ENCODE measurements around the gene ABI3BP. TPM values are rescaled to one million over a fixed set of nuclear protein-coding genes. Genes with fewer than 3 reads are reported as not detected.
"Not testable (repeated sequence)": the region's sequence is repeated elsewhere in the genome, so short reads cannot be mapped to it uniquely, and the experiment has no call there.

The ABI3BP gene, protein sequence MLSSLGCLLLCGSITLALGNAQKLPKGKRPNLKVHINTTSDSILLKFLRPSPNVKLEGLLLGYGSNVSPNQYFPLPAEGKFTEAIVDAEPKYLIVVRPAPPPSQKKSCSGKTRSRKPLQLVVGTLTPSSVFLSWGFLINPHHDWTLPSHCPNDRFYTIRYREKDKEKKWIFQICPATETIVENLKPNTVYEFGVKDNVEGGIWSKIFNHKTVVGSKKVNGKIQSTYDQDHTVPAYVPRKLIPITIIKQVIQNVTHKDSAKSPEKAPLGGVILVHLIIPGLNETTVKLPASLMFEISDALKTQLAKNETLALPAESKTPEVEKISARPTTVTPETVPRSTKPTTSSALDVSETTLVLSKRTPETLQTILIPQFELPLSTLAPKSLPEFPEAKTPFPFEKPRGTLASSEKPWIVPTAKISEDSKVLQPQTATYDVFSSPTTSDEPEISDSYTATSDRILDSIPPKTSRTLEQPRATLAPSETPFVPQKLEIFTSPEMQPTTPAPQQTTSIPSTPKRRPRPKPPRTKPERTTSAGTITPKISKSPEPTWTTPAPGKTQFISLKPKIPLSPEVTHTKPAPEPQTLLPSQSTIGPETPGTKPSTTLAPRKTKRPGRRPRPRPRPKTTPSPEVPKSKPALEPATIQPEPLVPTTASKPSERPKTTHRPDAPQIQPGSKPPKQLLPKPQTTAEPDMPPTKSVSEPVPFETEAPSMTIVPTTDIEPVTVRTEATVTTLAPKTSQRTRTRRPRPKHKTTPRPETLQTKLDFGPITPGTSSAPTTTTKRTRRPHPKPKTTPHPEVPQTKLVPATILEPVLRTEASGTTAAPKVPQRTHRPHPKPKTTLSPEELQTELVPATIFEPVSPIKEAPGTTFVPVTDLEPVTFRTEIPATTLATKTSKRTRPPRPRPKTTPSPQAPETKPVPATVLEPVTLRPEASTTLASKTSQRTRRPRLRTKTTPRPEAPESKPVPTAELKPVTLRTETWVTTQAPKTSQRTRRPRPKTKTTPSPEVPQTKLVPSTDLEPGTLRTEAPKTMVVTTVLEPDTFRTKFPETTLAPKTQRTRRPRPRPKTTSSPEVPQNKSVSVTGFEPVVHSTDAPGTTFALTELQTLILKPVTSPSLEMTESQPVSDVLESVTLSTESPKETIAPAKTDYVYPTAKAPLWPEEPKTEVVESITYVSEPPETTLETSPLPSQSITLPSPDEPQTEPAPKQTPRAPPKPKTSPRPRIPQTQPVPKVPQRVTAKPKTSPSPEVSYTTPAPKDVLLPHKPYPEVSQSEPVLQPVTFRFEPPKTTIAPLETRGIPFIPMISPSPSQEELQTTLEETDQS (N-terminal part only)
- total RNA-seq: 26.2 TPM
- long read RNA-seq, full-length matches to known transcripts: 1 of 11 reads
- long read RNA-seq, partial matches to known transcripts: 3 of 11 reads
- long read RNA-seq, other reads (novel, unspliced or antisense): 7 of 11 reads

DNA sequence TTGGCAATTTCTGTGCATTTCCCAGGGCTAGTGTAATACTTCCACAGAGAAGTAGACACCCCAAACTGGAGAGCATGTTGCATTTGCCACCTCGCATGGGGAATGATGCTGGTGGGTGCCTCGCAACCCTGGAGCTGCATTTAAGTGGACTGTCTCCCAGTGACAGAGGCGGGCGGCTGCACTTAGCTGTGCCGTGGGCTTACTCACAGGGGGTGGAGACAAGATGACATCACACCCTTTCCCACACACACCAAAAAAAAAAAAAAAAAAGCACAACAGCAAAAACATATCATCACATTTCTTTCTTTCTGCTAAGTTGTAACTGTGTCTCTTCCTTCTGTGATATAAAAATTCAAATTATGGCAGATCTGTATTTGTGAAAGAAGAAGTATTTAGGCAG is at the start of gene ABI3BP:
TSS of gene ABI3BP (minus strand) at position 113 of the 400 bp plus-strand sequence. CDS start at position 76, 37 bp downstream.
- DNase-seq (ENCODE audit: low spot score): no peak
- intact Hi-C loops (cut with DNase I): no loop called here

- no peak for DNase-seq (ENCODE audit: low spot score)
- intact Hi-C loops (cut with DNase I): no loop called here
These were observed 46.1 kb upstream of the ABI3BP start for GRCh38 chr3:101039285-101039684.

DNA sequence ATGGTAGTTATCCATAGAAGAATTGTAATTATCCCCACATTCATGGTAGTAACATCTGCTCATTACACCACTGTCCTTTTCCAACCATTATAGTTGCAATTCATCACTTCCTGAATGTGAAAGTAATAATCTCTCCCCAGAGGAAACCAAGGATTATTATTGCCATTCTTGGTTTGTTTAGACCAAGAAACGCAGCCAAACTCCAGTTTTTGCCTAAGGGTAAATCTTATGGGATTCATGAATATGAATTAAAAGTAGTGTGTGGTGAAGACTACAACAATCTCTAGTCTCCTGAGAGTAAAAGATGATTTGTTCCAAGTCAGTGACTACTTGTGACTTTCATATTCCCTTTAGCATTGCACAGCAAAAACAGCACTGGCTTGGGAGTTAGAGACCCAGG is 45.7 kb upstream of the ABI3BP start:
- intact Hi-C loops (cut with DNase I): no loop called here

DNA sequence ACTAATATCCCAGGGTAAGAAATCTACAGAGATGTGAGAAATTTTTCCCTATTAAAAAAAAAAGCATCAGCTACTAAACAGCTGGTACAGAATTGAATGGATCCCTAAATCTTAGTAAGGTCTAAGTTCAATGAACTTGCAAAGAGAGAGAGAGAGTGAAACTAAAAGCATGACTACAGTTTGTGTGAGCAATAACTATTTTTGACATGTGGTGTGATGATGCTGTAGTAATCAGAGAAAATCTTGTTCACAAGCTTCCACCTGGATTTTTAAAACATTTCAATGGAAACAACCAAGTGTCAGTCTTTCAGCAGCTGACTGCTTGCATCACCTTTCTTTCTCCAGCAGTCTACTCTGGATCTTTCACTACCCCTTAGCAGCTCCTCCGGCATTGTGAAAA is 45.2 kb upstream of the ABI3BP start:
- intact Hi-C loops (cut with DNase I): no loop called here
- DNase-seq (ENCODE audit: low spot score): no peak

More for the DNA sequence above, 45.7 kb upstream of the ABI3BP start:
- DNase-seq (ENCODE audit: low spot score): no peak

DNA sequence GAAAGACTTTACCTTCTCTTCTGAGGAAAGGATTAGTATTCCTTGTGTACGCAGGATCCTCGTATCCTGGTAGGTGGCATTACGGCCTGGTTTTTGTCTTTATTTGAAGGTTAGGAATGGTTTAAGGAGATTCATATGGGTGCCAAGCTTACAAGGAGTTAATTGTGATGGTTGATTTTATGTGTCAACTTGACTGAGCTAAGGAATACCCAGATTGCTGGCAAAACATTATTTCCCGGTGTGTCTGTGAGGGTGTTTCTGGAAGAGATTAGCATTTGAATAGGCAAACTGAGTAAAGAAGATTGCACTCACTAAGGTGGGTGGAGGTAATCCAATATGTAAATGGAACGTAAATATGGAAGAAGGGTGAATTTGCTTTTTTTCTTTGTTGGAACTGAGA is 44.4 kb upstream of the ABI3BP start:
- intact Hi-C loops (cut with DNase I): no loop called here
- no peak for DNase-seq (ENCODE audit: low spot score)

GRCh38 chr3:101036676-101037075 is 43.5 kb upstream of the ABI3BP start:
- intact Hi-C loops (cut with DNase I): no loop called here

DNA sequence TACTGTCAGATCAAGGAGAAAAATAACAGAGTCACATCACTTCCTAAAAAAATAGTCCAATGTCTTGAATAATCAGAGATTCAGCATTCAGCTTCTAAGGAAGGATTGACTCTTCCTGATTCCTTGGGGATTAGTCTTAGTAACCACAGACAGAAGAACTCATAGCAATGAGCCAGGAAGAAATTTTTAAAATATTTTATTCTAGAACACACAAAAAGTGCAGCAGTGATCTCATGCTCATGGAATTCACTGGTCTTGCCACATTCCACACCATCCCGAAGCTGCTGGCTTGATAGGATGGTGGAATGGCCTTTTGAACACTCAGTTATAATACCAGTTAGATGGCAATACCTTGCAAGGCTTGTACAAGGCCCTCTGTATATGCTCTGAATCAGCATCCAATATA is 43.0 kb upstream of the ABI3BP start:
- no peak for DNase-seq (ENCODE audit: low spot score)
- intact Hi-C loops (cut with DNase I): no loop called here

More at GRCh38 chr3:101036676-101037075, 43.5 kb upstream of the ABI3BP start:
- DNase-seq (ENCODE audit: low spot score): no peak

DNA sequence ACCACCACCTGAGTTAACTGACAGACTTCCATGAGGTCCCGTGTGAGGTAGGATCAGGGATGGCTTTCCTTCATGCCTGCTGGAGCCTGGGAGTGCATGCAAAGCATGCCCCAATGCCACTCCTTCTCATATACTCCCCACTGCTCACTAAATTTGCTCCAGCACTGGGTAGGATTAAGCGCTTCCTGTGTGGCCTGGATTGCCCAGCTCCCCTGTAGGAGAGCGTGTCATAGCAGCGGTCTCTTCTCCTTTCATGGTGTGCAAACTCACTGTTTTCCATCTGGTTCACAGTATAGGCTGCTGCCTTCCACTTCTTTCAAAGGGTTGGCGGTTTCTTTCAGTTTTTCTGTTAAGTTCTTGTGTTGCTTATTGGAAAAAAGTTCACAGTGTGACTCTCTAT is 34.1 kb upstream of the ABI3BP start:
- intact Hi-C loops (cut with DNase I): no loop called here
- DNase-seq (ENCODE audit: low spot score): no peak

- intact Hi-C loops (cut with DNase I): no loop called here
- DNase-seq (ENCODE audit: low spot score): no peak
These were observed 33.7 kb upstream of the ABI3BP start for GRCh38 chr3:101026881-101027280.

GRCh38 chr3:101026244-101026643 is 33.0 kb upstream of the ABI3BP start:
- DNase-seq (ENCODE audit: low spot score): no peak
- intact Hi-C loops (cut with DNase I): no loop called here

DNA sequence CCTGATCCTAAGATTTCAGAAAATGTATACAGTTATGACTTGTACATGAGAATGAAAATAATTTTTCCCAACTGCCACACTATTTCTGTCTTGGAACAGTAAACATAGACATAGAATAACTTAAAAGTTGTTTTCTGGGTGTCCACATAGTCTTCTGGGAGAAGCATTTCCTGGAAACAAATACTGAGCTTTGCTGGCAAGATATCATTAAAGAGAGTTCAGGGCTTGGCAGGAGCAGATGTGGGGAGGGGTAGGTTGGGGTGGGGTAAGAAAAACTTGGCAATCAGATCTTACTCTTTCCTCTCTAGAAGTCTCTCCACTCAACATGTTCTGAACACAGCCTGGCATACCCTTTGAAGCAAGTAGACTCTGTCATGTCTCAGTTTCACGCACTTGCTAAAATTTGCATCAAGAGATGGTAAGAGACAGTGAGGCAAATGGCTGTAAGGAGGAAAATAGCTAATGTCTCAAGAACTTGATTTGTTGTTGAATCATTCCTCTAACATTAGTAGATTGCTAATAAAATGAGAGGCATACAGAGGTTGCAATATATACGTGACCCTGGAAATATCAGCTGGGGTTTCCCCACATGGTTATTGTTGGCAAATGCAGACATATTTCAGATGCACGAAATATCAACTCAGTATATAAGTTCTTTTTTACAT is 27.3 kb upstream of the ABI3BP start:
- intact Hi-C loops (cut with DNase I): no loop called here
- no peak for DNase-seq (ENCODE audit: low spot score)

DNA sequence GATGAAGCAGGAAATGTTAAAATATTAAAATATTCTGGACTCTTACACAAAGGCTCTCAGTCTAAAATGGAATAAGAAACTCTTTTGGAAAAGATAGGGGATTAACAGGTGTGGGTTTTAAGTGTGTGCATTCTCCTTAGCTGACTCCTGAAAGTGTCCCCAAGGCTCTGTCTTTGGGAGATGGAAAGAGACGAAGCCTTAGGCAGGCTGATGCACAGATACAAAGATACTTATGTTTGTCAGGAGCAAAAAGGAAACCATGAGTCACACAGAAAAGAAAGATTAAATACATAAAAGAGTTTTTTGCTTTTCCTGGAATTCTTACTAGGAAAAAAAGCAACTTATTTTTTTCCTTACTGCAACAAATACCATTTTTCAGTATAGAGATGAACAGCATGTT is 23.8 kb upstream of the ABI3BP start:
- DNase-seq (ENCODE audit: low spot score): no peak
- intact Hi-C loops (cut with DNase I): no loop called here

DNA sequence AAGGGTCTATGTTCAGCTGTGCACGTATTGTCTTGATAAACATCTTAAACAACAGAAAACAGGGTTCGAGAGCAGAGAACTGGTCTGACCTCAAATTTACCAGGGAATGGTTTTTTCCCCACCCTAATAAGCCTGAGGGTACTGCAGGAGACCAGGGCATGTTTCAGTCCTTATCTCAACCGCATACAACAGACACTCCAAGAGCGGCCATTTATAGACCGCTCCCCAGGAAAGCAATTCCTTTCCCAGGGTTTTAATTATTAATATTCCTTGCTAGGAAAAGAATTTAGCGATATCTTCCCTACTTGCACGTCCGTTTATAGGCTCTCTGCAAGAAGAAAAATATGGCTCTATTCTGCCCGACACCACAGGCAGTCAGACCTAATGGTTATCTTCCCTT is 19.1 kb upstream of the ABI3BP start:
- intact Hi-C loops (cut with DNase I); DNase-seq (ENCODE audit: low spot score): not testable (repeated sequence)

- intact Hi-C loops (cut with DNase I): no loop called here
- no peak for DNase-seq (ENCODE audit: low spot score)
These were observed 17.9 kb upstream of the ABI3BP start for GRCh38 chr3:101011136-101011535.

GRCh38 chr3:101010296-101010695 is 17.1 kb upstream of the ABI3BP start:
- DNase-seq (ENCODE audit: low spot score): no peak
- intact Hi-C loops (cut with DNase I): no loop called here

- no peak for DNase-seq (ENCODE audit: low spot score)
- intact Hi-C loops (cut with DNase I): no loop called here
These were observed 16.2 kb upstream of the ABI3BP start for GRCh38 chr3:101009386-101009785.

DNA sequence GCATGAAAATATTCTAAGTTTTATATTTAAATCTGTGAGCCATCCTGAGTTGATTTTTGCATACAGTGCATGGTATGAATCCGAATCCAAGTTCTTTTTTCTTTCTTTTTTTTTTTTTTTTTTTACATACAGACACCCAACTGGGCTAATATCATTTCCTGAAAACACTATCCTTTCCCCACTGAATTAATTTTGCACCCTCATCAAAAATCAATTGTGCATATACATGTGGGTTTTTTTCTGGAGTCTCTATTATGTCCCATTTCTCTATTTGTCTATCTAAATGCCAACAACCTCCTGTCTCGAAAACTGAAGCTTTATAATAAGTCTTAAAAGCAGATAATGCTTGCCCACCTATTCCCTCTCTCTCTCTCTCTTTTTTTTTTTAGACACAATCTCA is 5.9 kb upstream of the ABI3BP start:
- no peak for DNase-seq (ENCODE audit: low spot score)
- intact Hi-C loops (cut with DNase I): no loop called here

- intact Hi-C loops (cut with DNase I): no loop called here
- no peak for DNase-seq (ENCODE audit: low spot score)
These were observed 1.6 kb upstream of the ABI3BP start for GRCh38 chr3:100994809-100995208.

DNA sequence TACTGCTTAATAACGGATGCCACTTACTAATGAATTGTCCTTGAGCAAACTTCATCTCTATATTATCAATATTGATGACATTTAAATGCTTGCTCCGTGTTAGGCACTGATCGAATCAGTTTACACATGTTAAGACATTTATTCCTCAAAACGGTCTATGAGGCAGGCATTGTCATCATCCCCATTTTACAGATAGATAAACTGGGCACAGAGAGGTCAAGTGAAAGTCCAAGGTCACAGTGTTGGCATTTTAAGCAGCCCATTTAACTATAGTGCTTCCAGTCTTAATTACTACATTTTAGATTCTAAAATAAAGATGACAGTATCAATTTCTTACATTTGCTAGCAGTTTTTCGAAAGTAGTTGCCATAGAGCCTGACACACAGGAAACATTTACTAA is 966 bp upstream of the ABI3BP start:
- intact Hi-C loops (cut with DNase I): no loop called here
- DNase-seq (ENCODE audit: low spot score): no peak
